ENCODE data around the gene PDLIM1. TPM values are rescaled to one million over a fixed set of nuclear protein-coding genes. Genes with fewer than 3 reads are reported as not detected.
"Not testable (repeated sequence)": the region's sequence is repeated elsewhere in the genome, so short reads cannot be mapped to it uniquely, and the experiment has no call there.

PDLIM1 gene
- total and polyA plus RNA-seq, 8 donors = 79.6 to 268 (median 97.5) TPM

DNA sequence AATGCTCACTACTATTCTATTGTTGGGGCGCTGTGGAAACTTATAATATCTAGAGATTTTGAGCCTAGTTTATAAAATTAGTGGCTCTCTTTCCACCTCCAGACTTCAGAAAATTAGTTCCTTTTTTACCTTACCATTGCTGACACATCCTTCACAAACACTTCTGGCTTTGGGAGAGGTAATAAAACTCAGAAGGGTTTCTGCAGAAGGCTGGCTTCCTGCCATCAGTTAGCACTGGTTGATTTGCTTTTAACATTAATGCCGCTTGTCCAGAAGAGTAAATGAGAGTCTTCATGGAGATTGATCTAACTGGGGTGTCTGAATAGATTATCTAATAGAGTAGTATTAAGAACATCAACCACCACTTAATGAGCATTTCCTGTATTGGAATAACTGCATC, 76.4 kb downstream of the PDLIM1 start:
- ATAC-seq = peak; percentile 68
- DNase-seq = no peak
- no peak overlapping the region for H3K4me3 ChIP-seq
- H3K4me1 ChIP-seq = no peaks in the 10 kb centered on the region
- no peaks in the 10 kb centered on the region for H3K27me3 ChIP-seq
- H3K36me3 ChIP-seq = no peaks in the 10 kb centered on the region
- TF ChIP-seq, protein P1, sequence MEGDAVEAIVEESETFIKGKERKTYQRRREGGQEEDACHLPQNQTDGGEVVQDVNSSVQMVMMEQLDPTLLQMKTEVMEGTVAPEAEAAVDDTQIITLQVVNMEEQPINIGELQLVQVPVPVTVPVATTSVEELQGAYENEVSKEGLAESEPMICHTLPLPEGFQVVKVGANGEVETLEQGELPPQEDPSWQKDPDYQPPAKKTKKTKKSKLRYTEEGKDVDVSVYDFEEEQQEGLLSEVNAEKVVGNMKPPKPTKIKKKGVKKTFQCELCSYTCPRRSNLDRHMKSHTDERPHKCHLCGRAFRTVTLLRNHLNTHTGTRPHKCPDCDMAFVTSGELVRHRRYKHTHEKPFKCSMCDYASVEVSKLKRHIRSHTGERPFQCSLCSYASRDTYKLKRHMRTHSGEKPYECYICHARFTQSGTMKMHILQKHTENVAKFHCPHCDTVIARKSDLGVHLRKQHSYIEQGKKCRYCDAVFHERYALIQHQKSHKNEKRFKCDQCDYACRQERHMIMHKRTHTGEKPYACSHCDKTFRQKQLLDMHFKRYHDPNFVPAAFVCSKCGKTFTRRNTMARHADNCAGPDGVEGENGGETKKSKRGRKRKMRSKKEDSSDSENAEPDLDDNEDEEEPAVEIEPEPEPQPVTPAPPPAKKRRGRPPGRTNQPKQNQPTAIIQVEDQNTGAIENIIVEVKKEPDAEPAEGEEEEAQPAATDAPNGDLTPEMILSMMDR (IDR thresholded peaks at IDR 0.05) = no peak
- H3K27ac ChIP-seq = no peak overlapping the region
- intact Hi-C loops (cut with DNase I) = loop anchor here in 1 of 2 donors (10.0 kb wide), 1 partner anchor 150 kb away; no protein-coding TSS in a partner anchor
- H3K9me3 ChIP-seq = no peaks in the 10 kb centered on the region

DNA sequence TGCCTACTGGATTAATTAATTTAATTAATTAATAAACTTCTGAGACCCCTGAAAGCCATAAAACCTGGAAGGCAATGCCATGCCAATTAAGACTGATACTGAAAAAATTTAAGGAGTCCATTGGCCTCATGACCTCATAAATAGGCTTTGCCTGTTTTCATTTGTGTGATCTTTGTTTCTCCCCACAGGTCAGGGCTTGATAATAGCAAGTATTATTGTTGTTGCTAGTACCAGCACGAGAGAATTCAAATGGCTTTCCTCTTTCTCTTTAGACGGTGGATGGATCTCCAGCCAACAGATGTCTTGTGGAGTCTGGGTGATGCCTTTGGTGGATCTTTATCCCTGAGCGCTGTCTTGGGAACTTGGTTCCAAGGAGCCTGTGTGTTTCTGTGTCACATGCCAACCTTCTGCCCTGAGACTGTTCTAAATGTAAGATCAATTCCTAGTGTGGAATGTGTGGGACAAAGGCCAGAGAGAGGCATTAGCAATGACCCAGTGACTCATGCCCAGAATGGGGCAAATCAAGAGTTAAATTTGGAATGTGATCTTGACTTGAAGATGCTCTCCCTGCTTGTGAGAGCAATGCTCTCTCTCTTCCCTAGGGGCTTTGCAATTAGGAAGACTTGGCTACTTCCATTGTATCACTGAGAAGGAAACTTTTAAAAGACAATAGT, 79.1 kb downstream of the PDLIM1 start:
- Histone ChIP-seq H3K27ac (no peak overlapping the region), H3K4me3 (no peak overlapping the region), H3K27me3 (no peaks in the 10 kb centered on the region), H3K4me1 (no peaks in the 10 kb centered on the region), H3K9me3 (no peaks in the 10 kb centered on the region), H3K36me3 (no peaks in the 10 kb centered on the region)
- ATAC-seq (no peak), DNase-seq (no peak)
- TF ChIP-seq, protein P1 (IDR thresholded peaks at IDR 0.05) = no peak
- intact Hi-C loops (cut with DNase I) = loop anchor here in 1 of 2 donors (10.0 kb wide), 1 partner anchor 153 kb away; no protein-coding TSS in a partner anchor

DNA sequence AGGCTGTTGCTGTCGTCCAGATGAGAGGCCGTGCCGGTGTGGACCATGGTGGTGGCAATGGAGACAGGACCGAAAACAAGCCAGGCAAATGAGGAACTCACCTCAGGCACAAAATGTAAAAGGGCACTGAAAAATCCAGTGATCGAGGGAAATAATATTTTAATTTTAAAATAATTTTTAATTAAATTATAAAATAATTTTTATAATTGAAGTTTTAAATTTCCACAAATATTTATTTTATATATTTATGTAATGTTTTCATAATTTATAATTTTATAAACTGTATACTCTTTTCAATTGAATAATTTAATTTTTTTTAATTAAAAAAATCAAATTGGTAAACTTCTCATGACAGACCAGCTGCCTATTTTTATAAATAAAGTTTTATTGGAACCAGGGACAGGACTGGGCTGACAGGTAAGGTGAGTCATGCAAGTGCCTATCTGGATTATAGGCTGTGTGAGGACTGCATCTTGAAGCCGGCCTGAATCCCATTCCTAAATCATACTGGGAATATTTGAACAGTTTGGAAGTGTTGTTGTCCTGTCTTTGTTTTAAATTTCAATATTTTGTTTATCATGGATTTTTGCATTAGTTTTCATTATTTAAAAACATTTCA, 81.2 kb downstream of the PDLIM1 start:
- intact Hi-C loops (cut with DNase I) = loop anchor here in 1 of 2 donors (10.0 kb wide), 1 partner anchor 155 kb away; no protein-coding TSS in a partner anchor
- H3K36me3 ChIP-seq = no peaks in the 10 kb centered on the region
- TF ChIP-seq, protein P1 (IDR thresholded peaks at IDR 0.05) = no peak
- H3K9me3 ChIP-seq = no peaks in the 10 kb centered on the region
- no peaks in the 10 kb centered on the region for H3K4me1 ChIP-seq
- no peak overlapping the region for H3K4me3 ChIP-seq
- DNase-seq (no peak), ATAC-seq (no peak)
- no peaks in the 10 kb centered on the region for H3K27me3 ChIP-seq
- H3K27ac ChIP-seq = no peak overlapping the region

DNA sequence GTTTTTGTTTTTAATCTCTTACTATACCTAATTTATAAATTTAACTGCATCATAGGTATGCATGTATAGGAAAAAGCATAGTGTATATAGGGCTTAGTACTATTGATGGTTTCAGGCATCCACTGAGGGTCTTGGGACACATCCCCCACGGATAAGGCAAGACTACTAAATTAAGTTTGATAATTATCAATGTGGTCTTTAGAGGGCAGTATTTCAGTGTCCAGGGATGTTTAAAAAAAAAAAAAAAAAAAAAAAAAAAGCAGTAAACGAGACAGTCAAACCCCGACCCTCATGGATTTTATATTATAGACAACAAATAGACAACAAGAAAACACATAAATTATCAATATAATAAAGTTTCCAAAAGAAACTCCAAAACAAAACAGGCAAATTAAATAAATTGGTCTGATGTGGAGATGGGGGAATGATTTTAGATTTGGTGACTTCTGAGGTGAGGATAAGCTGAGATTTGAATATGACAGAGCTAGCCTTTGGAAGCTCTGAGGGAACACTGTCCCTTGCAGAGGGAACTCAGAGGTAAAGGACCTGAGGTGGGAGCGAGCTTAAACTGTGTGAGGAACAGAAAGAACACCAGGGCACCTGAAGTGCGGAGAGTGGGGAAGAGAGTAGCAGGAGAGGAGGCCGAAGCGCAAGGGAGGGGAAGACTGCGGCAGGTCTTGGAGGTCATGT, 82.0 kb downstream of the PDLIM1 start:
- Histone ChIP-seq H3K4me1 (no peaks in the 10 kb centered on the region), H3K27me3 (no peaks in the 10 kb centered on the region), H3K27ac (no peak overlapping the region), H3K4me3 (no peak overlapping the region), H3K36me3 (no peaks in the 10 kb centered on the region), H3K9me3 (no peaks in the 10 kb centered on the region)
- DNase-seq (no peak), ATAC-seq (peak; percentile 14)
- TF ChIP-seq, protein P1 (IDR thresholded peaks at IDR 0.05) = no peak
- intact Hi-C loops (cut with DNase I) = no loop called here

DNA sequence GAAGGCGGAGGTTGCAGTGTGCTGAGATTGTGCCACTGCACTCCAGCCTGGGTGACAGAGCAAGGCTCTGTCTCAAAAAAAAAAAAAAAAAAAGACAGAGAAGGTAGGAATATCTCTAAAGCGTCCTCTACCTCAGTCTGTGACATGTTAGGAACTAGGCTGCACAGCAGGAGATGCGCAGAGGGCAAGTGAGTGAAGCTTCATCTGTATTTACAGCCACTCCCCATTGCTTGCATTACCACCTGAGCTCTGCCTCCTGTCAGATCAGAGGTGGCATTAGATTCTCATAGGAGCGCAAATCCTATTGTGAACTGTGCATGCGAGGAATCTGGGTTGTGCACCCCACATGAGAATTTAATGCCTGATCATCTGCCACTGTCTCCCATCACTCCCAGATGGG, 87.9 kb downstream of the PDLIM1 start:
- H3K36me3 ChIP-seq; intact Hi-C loops (cut with DNase I); H3K4me1 ChIP-seq; H3K9me3 ChIP-seq; H3K4me3 ChIP-seq; H3K27me3 ChIP-seq; ATAC-seq; DNase-seq; H3K27ac ChIP-seq: not testable (repeated sequence)

All from left lung (tissue), 10 donors.